IPS-20b (cell line): ENCODE data around the gene SLC43A2.

Experiments used
- H3K27ac ChIP-seq: one replicate; pipeline ENCODE4 v1.5.1; 2013; ENCODE audit warnings: low read length
- H3K27me3 ChIP-seq: 2 replicates; pipeline ENCODE4 v1.6.1; 2013; ENCODE audit warnings: mild to moderate bottlenecking, low read length, inconsistent platforms; ENCODE audit not compliant: insufficient read depth
- H3K36me3 ChIP-seq: 2 replicates; pipeline ENCODE4 v1.6.1; 2013; ENCODE audit warnings: low read depth, mild to moderate bottlenecking, inconsistent platforms, low read length, moderate library complexity; ENCODE audit not compliant: insufficient read depth
- H3K4me1 ChIP-seq: 2 replicates; pipeline ENCODE4 v1.6.1; 2013; ENCODE audit warnings: mild to moderate bottlenecking, control low read depth, inconsistent platforms, low read length, moderate library complexity; ENCODE audit not compliant: insufficient read depth
- H3K4me3 ChIP-seq: 2 replicates; pipeline ENCODE4 v1.5.1; 2013; ENCODE audit warnings: mild to moderate bottlenecking, low read length, inconsistent platforms
- H3K9ac ChIP-seq: 2 replicates; pipeline ENCODE4 v1.6.1; 2013; ENCODE audit warnings: low read depth, mild to moderate bottlenecking, inconsistent platforms, low read length, moderate library complexity
- H3K9me3 ChIP-seq: 2 replicates; pipeline ENCODE4 v1.6.1; 2013; ENCODE audit warnings: mild to moderate bottlenecking, low read depth, low read length, inconsistent platforms; ENCODE audit not compliant: insufficient read depth

SLC43A2 gene

DNA sequence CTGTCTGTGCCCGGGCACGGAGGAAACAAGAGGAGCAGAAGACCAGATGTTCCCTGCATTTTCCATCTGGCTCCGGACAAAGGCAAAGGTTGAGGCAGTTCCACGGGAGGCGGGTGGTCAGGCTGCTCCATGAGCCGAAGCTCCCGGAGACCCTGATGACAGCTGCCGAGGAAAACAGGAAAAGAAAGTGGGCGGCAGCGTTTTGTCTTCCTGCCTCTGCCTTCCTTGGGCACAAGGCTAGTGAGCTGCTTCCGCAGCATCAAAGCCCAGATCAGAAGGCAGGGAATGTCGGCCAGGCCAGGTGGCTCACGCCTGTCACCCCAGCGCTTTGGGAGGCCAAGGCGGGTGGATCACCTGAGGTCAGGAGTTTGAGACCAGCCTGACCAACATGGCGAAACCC, 16.2 kb downstream of the SLC43A2 start:
- Histone ChIP-seq H3K27ac (no peak overlapping the region), H3K9ac (no peak overlapping the region), H3K27me3 (no peaks in the 10 kb centered on the region), H3K36me3 (no peaks in the 10 kb centered on the region), H3K9me3 (no peaks in the 10 kb centered on the region), H3K4me1 (no peaks in the 10 kb centered on the region), H3K4me3 (no peak overlapping the region)

DNA sequence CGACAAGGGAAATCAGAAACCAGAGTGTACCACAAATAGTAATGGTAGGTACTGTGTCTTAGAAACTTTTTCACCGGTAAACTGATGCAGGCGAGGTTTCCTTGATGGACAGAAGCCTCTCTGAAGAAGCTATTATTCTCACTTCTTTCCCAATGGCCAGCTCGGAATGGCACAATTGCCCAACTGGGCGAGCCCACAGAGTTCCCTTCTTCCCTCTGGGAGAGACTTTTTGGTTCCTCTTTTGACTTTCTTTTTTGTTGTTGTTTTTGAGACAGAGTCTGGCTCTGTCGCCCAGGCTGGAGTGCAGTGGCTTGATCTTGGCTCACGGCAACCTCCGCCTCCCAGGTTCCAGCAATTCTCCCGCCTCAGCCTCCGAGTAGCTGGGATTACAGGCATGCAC, 16.9 kb downstream of the SLC43A2 start:
- no peak overlapping the region for H3K9ac ChIP-seq
- H3K36me3 ChIP-seq, result no peaks in the 10 kb centered on the region
- no peak overlapping the region for H3K4me3 ChIP-seq
- H3K9me3 ChIP-seq, result no peaks in the 10 kb centered on the region
- no peaks in the 10 kb centered on the region for H3K27me3 ChIP-seq
- no peak overlapping the region for H3K27ac ChIP-seq
- no peaks in the 10 kb centered on the region for H3K4me1 ChIP-seq

DNA sequence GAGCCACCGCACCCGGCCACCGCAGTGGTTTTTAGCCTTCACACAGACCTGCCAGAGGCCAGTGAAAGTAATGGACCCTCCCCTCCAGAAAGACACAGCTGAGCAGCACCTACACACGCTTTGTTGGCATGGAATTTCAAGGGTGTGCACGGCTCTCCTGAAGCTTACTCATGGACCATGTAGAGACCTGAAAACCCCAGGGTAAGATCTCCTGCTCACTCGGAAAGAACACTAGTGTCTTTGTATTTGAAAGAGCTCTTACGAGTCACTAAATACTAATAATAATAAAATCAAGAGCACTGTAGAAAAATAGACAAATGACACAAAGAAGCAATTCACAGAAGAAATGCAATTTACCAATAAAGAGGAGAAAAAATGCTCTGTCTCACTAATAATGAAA, 20.0 kb downstream of the SLC43A2 start:
- H3K36me3 ChIP-seq, result no peaks in the 10 kb centered on the region
- no peaks in the 10 kb centered on the region for H3K27me3 ChIP-seq
- peaks cover 10% of the 10 kb centered on the region; the same call in 1 of the 2 replicates for H3K4me1 ChIP-seq
- no peaks in the 10 kb centered on the region for H3K9me3 ChIP-seq
- H3K27ac ChIP-seq, result no peak overlapping the region
- H3K4me3 ChIP-seq, result no peak overlapping the region
- H3K9ac ChIP-seq, result no peak overlapping the region

DNA sequence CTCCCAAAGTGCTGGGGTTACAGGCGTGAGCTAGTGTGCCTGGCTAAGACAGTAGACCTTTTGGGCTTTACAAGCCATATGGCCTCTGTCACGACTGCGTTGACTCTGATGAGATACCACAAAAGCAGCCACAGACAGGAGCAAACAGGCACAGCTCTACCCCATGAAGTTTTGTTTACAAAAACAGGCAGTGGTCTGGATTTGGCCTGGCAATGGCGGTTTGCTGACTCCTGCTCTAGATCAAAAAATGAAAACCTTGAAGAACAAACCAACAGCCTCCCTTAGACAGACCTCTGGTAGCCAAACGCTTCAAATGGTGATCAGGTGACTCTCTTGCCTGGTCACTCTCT, 20.7 kb downstream of the SLC43A2 start:
- no peak overlapping the region for H3K27ac ChIP-seq
- no peak overlapping the region for H3K4me3 ChIP-seq
- no peak overlapping the region for H3K9ac ChIP-seq
- no peaks in the 10 kb centered on the region for H3K27me3 ChIP-seq
- H3K9me3 ChIP-seq, result no peaks in the 10 kb centered on the region
- H3K36me3 ChIP-seq, result no peaks in the 10 kb centered on the region
- peaks cover 10% of the 10 kb centered on the region; the same call in 1 of the 2 replicates for H3K4me1 ChIP-seq

DNA sequence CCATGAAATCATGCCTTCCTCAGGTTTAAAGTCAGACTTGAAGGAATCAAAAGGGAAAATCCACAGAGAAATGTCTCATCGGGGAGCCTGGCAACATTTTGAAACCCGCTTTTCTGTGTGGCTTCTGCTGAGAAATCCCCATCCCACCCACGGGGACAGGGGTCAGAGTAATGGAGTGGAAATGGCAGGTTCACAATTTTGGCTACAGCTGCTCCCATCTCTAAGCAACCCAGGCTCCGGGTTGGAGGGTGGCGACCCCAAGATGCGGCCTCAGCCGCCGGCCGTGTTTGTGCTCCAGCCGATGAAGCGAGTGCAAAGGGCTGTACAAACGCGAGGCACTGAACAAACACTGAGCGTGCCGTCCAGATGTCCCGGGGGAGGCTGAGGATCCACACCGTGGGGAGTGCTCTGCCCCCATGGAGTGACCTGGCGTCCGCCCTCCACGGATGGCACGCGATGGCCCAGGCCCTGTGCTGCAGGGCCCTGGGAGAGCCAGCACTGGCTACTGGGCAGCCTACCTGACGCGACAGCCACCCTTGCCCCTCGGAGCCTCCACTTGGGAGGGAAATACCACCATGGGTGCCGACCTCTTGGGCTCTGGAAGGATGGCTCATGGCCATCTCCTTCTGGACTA, 22.2 kb downstream of the SLC43A2 start:
- Histone ChIP-seq H3K4me1 (peaks cover 10% of the 10 kb centered on the region; the same call in 1 of the 2 replicates), H3K9ac (no peak overlapping the region), H3K36me3 (no peaks in the 10 kb centered on the region), H3K27ac (no peak overlapping the region), H3K27me3 (no peaks in the 10 kb centered on the region), H3K9me3 (0 out of 2 replicates have a peak, but pooled peaks cover 7% of the 10 kb centered on the region), H3K4me3 (no peak overlapping the region)

DNA sequence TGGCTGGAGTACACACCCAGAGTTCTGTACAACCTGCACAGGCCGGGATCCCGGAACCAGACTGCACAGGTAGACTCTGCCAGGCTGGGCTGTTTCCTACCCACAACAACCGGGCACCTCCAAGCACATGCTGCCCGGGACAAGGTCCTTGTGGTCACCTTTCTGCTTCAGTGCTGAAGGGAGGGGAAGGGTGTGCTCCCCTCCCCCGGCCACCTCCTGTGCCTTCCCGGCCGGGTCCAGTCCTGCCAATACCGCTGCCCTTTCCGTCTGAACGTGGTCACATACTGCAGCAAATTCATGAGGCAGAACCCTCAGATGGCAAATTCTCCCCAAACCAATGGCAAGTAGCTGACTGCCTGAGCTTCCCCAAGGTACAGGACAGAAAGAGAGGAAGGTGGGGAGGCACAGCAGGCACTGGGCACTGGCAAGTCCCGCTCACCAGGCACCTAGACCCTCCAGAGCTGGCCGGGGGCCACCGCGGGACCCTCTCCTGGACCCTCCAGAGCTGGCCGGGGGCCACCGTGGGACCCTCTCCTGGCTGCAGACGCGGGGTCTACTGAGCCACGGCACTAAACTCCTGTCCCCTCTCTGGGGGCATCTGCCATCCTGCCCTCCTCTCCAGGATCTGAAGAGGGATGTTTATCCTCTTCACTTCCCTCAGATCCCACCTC, 22.8 kb downstream of the SLC43A2 start:
- Histone ChIP-seq H3K9ac (no peak overlapping the region), H3K4me1 (peaks cover 10% of the 10 kb centered on the region; the same call in 1 of the 2 replicates), H3K27ac (no peak overlapping the region), H3K36me3 (no peaks in the 10 kb centered on the region), H3K9me3 (0 out of 2 replicates have a peak, but pooled peaks cover 9% of the 10 kb centered on the region), H3K4me3 (no peak overlapping the region), H3K27me3 (no peaks in the 10 kb centered on the region)

DNA sequence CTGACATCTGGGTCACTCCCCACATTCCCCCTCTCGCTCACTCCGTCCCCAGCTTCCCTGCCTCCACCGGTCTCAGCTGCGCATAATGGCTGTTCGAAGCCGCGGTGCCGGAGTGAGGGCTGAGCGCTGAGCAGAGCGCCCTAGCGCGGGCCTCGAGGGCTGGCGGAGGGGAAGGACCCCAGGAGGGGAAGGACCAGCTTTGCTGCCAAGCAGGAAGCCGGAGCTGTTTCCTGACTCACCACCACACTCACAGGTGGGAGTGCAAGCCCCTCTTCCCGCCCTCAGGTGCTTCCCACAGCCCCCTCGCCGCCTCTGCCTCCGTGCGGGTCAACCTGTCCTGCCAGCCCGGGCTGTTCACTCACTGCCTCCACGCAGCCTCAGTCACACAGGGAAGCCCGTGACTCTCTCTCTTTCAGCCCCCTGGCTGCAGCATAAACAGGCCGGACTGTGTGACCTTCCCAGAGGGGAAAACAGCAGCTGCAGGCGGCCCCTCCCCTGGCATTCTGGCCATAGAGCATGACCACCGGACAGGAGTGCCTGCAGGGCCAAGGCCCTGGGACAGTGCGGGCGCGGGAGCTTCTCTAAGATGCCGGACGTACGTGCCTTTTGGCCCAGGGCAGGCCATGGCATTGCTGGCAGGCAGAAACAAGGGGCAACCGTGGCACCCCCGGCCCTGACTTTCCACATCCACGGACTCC, 23.7 kb downstream of the SLC43A2 start:
- peak overlapping the region; percentile 51; the same call in 1 of the 2 replicates for H3K9ac ChIP-seq
- no peaks in the 10 kb centered on the region for H3K27me3 ChIP-seq
- H3K9me3 ChIP-seq, result 0 out of 2 replicates have a peak, but pooled peaks cover 9% of the 10 kb centered on the region
- peaks cover 10% of the 10 kb centered on the region; the same call in 1 of the 2 replicates for H3K4me1 ChIP-seq
- peak overlapping the region; percentile 34; the same call in 1 of the 2 replicates for H3K4me3 ChIP-seq
- no peaks in the 10 kb centered on the region for H3K36me3 ChIP-seq
- no peak overlapping the region for H3K27ac ChIP-seq

DNA sequence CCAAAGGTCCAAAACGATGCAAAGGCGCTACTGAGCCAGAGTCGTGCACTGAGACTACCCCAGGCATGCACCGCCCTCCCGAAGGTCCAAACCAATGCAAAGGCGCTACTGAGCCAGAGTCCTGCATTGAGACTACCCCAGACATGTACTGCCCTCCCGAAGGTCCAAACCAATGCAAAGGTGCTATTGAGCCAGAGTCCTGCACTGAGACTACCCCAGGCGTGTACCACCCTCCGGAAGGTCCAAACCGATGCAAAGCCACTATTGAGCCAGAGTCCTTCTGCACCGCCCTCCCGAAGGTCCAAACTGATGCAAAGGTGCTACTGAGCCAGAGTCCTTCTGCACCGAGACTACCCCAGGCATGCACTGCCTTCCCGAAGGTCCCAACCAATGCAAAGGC, 27.1 kb downstream of the SLC43A2 start:
- Histone ChIP-seq H3K9ac (no peak overlapping the region), H3K4me1 (peaks cover 10% of the 10 kb centered on the region; the same call in 1 of the 2 replicates), H3K36me3 (no peaks in the 10 kb centered on the region), H3K27ac (no peak overlapping the region), H3K4me3 (no peak overlapping the region), H3K9me3 (0 out of 2 replicates have a peak, but pooled peaks cover 9% of the 10 kb centered on the region), H3K27me3 (no peaks in the 10 kb centered on the region)

DNA sequence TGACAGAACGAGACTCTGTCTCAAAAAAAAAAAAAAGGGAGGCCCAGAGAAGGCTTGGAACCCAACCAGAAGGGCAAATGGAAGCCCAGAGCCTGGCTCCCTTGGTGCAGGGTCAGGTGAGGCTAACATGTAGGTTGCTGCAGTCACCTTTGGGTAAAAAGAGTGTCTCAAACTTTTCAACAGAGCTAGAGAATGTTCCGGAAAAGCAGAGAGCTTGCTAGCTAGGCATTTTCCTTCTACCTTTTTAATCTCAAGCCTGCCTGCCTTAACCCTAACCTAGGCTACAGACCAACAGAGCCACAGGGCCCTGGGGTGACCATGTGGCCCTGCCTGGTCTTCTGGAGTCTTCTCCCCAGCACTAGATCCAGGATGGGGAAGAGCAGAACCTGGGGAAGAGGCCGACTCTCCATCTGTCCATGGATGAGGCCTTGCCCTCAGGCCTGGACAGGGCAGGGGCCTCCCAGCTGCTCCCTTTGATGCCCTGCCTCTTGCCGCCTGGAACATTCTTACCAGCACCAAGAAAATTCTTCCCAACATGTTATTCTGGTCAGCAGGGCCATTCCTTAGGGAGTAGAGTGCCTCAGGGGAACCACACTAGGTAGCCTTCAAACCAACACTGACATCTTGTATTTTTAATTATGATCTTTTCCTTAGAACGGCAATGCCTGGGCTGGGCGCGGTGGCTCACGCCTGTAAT, 30.1 kb downstream of the SLC43A2 start:
- H3K27ac ChIP-seq, result no peak overlapping the region
- H3K4me1 ChIP-seq, result no peaks in the 10 kb centered on the region
- no peak overlapping the region for H3K9ac ChIP-seq
- H3K36me3 ChIP-seq, result no peaks in the 10 kb centered on the region
- H3K9me3 ChIP-seq, result 0 out of 2 replicates have a peak, but pooled peaks cover 9% of the 10 kb centered on the region
- H3K27me3 ChIP-seq, result no peaks in the 10 kb centered on the region
- H3K4me3 ChIP-seq, result no peak overlapping the region

DNA sequence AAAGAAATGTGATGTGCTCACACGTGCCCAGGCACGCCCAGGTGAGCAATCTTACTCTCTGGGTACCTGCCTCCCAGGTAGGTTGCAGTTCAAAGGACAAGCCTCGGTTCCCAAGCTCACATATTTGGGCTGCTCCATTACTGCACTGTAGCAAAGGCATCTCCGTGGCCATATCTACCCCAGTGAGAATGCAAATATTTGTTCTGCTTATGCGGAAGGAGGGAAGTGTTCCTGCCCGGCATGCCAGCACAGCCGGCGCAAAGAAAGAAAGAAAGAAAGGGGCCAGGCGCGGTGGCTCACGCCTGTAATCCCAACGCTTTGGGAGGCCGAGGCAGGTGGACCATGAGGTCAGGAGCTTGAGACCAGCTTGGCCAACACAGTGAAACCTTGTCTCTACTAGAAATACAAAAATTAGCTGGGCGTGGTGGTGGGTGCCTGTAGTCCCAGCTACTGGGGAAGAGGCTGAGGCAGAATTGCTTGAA, 30.7 kb downstream of the SLC43A2 start:
- no peak overlapping the region for H3K4me3 ChIP-seq
- H3K27me3 ChIP-seq, result no peaks in the 10 kb centered on the region
- no peak overlapping the region for H3K9ac ChIP-seq
- no peak overlapping the region for H3K27ac ChIP-seq
- 0 out of 2 replicates have a peak, but pooled peaks cover 9% of the 10 kb centered on the region for H3K9me3 ChIP-seq
- no peaks in the 10 kb centered on the region for H3K4me1 ChIP-seq
- H3K36me3 ChIP-seq, result no peaks in the 10 kb centered on the region

DNA sequence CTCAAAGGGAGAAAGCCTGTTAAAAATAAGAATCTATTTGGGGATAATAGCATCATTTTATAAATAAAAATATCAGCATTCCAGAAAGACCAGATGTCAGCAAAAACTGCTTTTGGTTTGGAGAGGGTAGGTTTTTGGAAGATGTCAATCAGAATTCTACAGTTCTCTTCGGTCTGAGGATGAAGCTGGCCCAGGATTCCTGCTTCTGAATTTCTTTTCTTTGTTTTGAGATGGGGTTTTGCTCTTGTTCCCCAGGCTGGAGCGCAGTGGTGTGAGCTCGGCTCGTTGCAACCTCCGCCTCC, 35.1 kb downstream of the SLC43A2 start:
- Histone ChIP-seq H3K27me3 (no peaks in the 10 kb centered on the region), H3K4me3 (no peak overlapping the region), H3K27ac (no peak overlapping the region), H3K9ac (no peak overlapping the region), H3K9me3 (no peaks in the 10 kb centered on the region), H3K36me3 (no peaks in the 10 kb centered on the region), H3K4me1 (no peaks in the 10 kb centered on the region; the same call in 1 of the 2 replicates)
